Mesenchymal stem cell (in vitro differentiated cells and primary cell): ENCODE results near the gene FBXL15.

Experiments used
- DNase-seq: peaks from one replicate; pipeline ENCODE4 v3.0.0-alpha.2; 2013
- H2AFZ ChIP-seq: one replicate; pipeline ENCODE4 v1.6.1; 2013; ENCODE audit warnings: low read depth, mild to moderate bottlenecking, control low read depth, inconsistent platforms, low read length, moderate library complexity
- H2AK5ac ChIP-seq: 2 replicates; pipeline ENCODE4 v1.6.1; 2013; ENCODE audit warnings: low read length, moderate library complexity, mild to moderate bottlenecking, inconsistent platforms; ENCODE audit not compliant: severe bottlenecking
- H2BK120ac ChIP-seq: one replicate; pipeline ENCODE4 v1.6.1; 2013; ENCODE audit warnings: low read depth, mild to moderate bottlenecking, inconsistent platforms, low read length, moderate library complexity
- H2BK12ac ChIP-seq, 2 experiments: one replicate each; pipeline ENCODE4 v1.6.1; 2013; ENCODE audit warnings: inconsistent platforms in 2 of 2, low read length in 2 of 2, mild to moderate bottlenecking in 2 of 2, moderate library complexity in 2 of 2, control low read depth in 1 of 2
- H2BK15ac ChIP-seq: one replicate; pipeline ENCODE4 v1.6.1; 2013; ENCODE audit warnings: mild to moderate bottlenecking, low read depth, inconsistent platforms; ENCODE audit not compliant: poor library complexity, severe bottlenecking
- H2BK5ac ChIP-seq: 2 replicates; pipeline ENCODE4 v1.6.1; 2013; ENCODE audit warnings: low read depth, mild to moderate bottlenecking, low read length, control low read depth, inconsistent platforms; ENCODE audit not compliant: poor library complexity, severe bottlenecking
- H3K14ac ChIP-seq, 2 experiments: one replicate each; pipeline ENCODE4 v1.6.1; 2013; ENCODE audit warnings: inconsistent platforms in 2 of 2, low read length in 2 of 2, control low read depth in 1 of 2, mild to moderate bottlenecking in 1 of 2, moderate library complexity in 1 of 2
- H3K18ac ChIP-seq, 2 experiments: one replicate each; pipeline ENCODE4 v1.6.1; 2013; ENCODE audit warnings: inconsistent platforms in 2 of 2, low read length in 2 of 2, control low read depth in 1 of 2, low read depth in 1 of 2, mild to moderate bottlenecking in 1 of 2
- H3K23ac ChIP-seq, 2 experiments: one replicate each; pipeline ENCODE4 v1.6.1; 2013; ENCODE audit warnings: inconsistent platforms in 2 of 2, low read length in 2 of 2, mild to moderate bottlenecking in 2 of 2, moderate library complexity in 2 of 2, control low read depth in 1 of 2
- H3K27ac ChIP-seq: 2 replicates; pipeline ENCODE4 v1.5.1; 2013; ENCODE audit warnings: mild to moderate bottlenecking, moderate library complexity, low read length, control low read depth, inconsistent platforms; ENCODE audit not compliant: poor library complexity, severe bottlenecking
- H3K27me3 ChIP-seq, 2 experiments: 2 replicates each; pipeline versions ENCODE4 v1.6.1 to v1.7.0; 2013; ENCODE audit warnings: low read length in 2 of 2, mild to moderate bottlenecking in 2 of 2, moderate library complexity in 2 of 2, control low read depth in 1 of 2, inconsistent platforms in 1 of 2; ENCODE audit not compliant: control insufficient read depth in 1 of 2, insufficient read depth in 1 of 2
- H3K36me3 ChIP-seq, 2 experiments: 2 replicates each; pipeline versions ENCODE4 v1.6.1 to v1.7.0; 2013; ENCODE audit warnings: low read length in 2 of 2, control low read depth in 1 of 2, inconsistent platforms in 1 of 2, low read depth in 1 of 2, mild to moderate bottlenecking in 1 of 2; ENCODE audit not compliant: insufficient read depth in 2 of 2, control insufficient read depth in 1 of 2
- H3K4ac ChIP-seq, 2 experiments: one replicate each; pipeline ENCODE4 v1.6.1; 2013; ENCODE audit warnings: inconsistent platforms in 2 of 2, low read length in 2 of 2, mild to moderate bottlenecking in 2 of 2, moderate library complexity in 2 of 2, control low read depth in 1 of 2, low read depth in 1 of 2
- H3K4me1 ChIP-seq: 2 replicates; pipeline ENCODE4 v1.6.1; 2013; ENCODE audit warnings: low read depth, low read length, control low read depth; ENCODE audit not compliant: control insufficient read depth, insufficient read depth
- H3K4me2 ChIP-seq: 2 replicates; pipeline ENCODE4 v1.6.1; 2013; ENCODE audit warnings: low read length, mild to moderate bottlenecking, inconsistent platforms; ENCODE audit not compliant: poor library complexity, severe bottlenecking
- H3K4me3 ChIP-seq, 2 experiments: 2 replicates each; pipeline versions ENCODE4 v1.5.1 to v1.7.0; 2013; ENCODE audit warnings: low read length in 2 of 2, mild to moderate bottlenecking in 2 of 2, control low read depth in 1 of 2, low read depth in 1 of 2; ENCODE audit not compliant: insufficient read depth in 1 of 2
- H3K79me1 ChIP-seq: replicated peaks from 2 replicates; pipeline ENCODE4 v1.6.1; 2013; ENCODE audit warnings: mild to moderate bottlenecking, control low read depth, low read length, inconsistent platforms; ENCODE audit not compliant: poor library complexity, severe bottlenecking
- H3K9ac ChIP-seq: 2 replicates; pipeline ENCODE4 v1.7.0; 2013; ENCODE audit warnings: mild to moderate bottlenecking, low read length, moderate library complexity
- H3K9me3 ChIP-seq: 2 replicates; pipeline ENCODE4 v1.7.0; 2013; ENCODE audit warnings: mild to moderate bottlenecking, low read length; ENCODE audit not compliant: control insufficient read depth
- H4K8ac ChIP-seq: one replicate; pipeline ENCODE4 v1.6.1; 2013; ENCODE audit warnings: inconsistent platforms, mild to moderate bottlenecking, low read length, moderate library complexity
- H4K91ac ChIP-seq: one replicate; pipeline ENCODE4 v1.6.1; 2013; ENCODE audit warnings: mild to moderate bottlenecking, low read length, inconsistent platforms
- WGBS: methylation state at CpG from one replicate; pipeline ENCODE4 v1.1.7; 2013; ENCODE audit warnings: mixed read lengths; 5-methylcytosine and 5-hydroxymethylcytosine counted together

Gene FBXL15

DNA sequence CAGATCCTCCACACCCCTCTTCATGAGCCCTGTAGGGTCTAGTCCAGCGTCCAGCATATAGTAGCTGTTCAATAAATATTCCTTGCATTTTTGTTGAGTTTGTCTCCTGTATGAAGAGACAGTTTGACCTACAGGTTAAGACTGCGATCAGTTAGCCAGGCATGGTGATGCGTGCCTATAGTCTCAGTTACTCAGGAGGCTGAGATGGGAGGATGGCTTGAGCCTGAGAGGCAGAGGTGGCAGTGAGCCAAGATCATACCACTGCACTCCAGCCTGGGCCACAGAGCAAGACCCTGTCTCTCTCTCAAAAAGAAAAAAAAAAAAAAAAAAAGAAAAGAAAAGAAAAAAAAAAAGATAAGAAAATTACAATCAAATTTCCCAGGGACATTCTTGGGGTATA lies 16.9 kb downstream of the FBXL15 start:
- Histone ChIP-seq H3K23ac (no peak overlapping the region), H2AK5ac (no peak overlapping the region)
- DNase-seq: no peak

DNA sequence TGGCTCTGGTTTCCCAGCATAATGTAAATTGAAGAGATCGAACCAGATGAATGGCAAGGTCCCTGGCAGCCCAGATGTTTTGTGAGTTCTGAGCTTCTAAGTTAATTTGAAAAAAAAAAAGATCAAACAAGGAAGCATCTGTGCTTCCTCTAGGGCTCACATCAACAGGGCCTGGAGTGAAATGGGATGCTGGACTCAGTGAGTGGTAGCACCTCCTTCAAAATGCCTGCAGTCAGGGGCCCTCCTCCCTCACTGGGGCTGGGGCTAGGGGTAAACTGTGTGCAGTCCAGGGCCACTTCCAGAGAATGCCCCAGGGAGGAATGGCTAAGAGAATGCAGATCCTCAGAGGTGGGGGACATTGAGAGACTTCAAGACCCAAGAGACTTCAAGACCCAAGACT lies 17.7 kb downstream of the FBXL15 start:
- no peak for DNase-seq
- Histone ChIP-seq H3K4me3 (no peak overlapping the region), H3K27me3 (peaks cover 0 to 43% of the 10 kb centered on the region in 2 experiments), H4K8ac (no peak overlapping the region), H3K9ac (no peak overlapping the region), H3K9me3 (no peaks in the 10 kb centered on the region), H3K23ac (peak overlapping the region in 1 of 2 experiments; percentile 51), H2AFZ (no peak overlapping the region), H2BK120ac (no peak overlapping the region), H3K27ac (no peak overlapping the region), H3K79me1 (no peaks in the 10 kb centered on the region), H2BK15ac (no peak overlapping the region), H3K4me1 (peaks cover 7% of the 10 kb centered on the region), H3K14ac (no peak overlapping the region), H3K4me2 (no peak overlapping the region), H3K18ac (no peak overlapping the region), H4K91ac (peak overlapping the region; percentile 80), H3K36me3 (no peaks in the 10 kb centered on the region), H3K4ac (no peak overlapping the region), H2AK5ac (no peak overlapping the region), H2BK5ac (no peak overlapping the region), H2BK12ac (no peak overlapping the region)
- WGBS: 100% methylated on average over 1 of the region's 1 CpG

More for the DNA sequence above, 16.9 kb downstream of the FBXL15 start:
- no peak overlapping the region for H4K8ac ChIP-seq
- whole genome bisulfite sequencing: 96% methylated on average over 3 of the region's 3 CpGs
- H3K79me1 ChIP-seq: no peaks in the 10 kb centered on the region
- no peak overlapping the region for H3K4me2 ChIP-seq
- no peak overlapping the region for H4K91ac ChIP-seq
- H3K4me3 ChIP-seq: no peak overlapping the region
- no peak overlapping the region for H3K4ac ChIP-seq
- no peak overlapping the region for H2BK15ac ChIP-seq
- H3K9ac ChIP-seq: no peak overlapping the region
- no peak overlapping the region for H3K14ac ChIP-seq
- H3K36me3 ChIP-seq: no peaks in the 10 kb centered on the region
- H2BK120ac ChIP-seq: no peak overlapping the region
- H2AFZ ChIP-seq: no peak overlapping the region
- H2BK12ac ChIP-seq: no peak overlapping the region
- H3K9me3 ChIP-seq: no peaks in the 10 kb centered on the region
- H2BK5ac ChIP-seq: no peak overlapping the region
- H3K27ac ChIP-seq: no peak overlapping the region
- H3K4me1 ChIP-seq: peaks cover 8% of the 10 kb centered on the region
- no peak overlapping the region for H3K18ac ChIP-seq
- peaks cover 0 to 41% of the 10 kb centered on the region in 2 experiments for H3K27me3 ChIP-seq

DNA sequence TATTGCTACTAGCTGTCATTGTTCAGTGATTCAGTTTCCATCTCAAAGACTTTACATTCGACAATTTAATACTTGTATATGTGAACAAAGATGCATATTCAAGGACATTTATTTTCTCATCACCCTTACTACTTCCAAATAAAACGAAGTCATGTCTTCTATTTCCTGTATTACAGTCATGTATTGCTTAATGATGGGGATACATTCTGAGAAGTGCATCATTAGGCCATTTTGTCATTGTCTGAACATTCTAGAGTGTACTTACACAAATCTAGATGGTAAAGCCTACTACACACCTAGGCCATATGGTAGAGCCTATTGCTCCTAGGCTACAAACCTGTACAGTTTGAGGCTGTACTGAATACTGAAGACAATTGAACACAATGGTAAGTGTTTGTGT lies 24.2 kb downstream of the FBXL15 start:
- no peak overlapping the region for H2BK120ac ChIP-seq
- no peak overlapping the region for H3K4ac ChIP-seq
- H3K9ac ChIP-seq: no peak overlapping the region
- H3K14ac ChIP-seq: no peak overlapping the region
- H3K79me1 ChIP-seq: no peaks in the 10 kb centered on the region
- no CpG with 5 or more reads among the region's 2 CpGs for WGBS
- no peak overlapping the region for H2AFZ ChIP-seq
- no peak overlapping the region for H2BK15ac ChIP-seq
- H3K18ac ChIP-seq: no peak overlapping the region
- H3K27me3 ChIP-seq: peaks cover 0 to 11% of the 10 kb centered on the region in 2 experiments
- H3K4me1 ChIP-seq: peaks cover 5% of the 10 kb centered on the region
- H3K4me3 ChIP-seq: no peak overlapping the region
- no peak overlapping the region for H3K4me2 ChIP-seq
- H4K91ac ChIP-seq: no peak overlapping the region
- no peak overlapping the region for H3K23ac ChIP-seq
- DNase-seq: no peak
- no peak overlapping the region for H2AK5ac ChIP-seq
- no peak overlapping the region for H2BK12ac ChIP-seq
- H3K27ac ChIP-seq: no peak overlapping the region
- H2BK5ac ChIP-seq: no peak overlapping the region
- no peaks in the 10 kb centered on the region for H3K9me3 ChIP-seq
- no peaks in the 10 kb centered on the region for H3K36me3 ChIP-seq
- no peak overlapping the region for H4K8ac ChIP-seq

DNA sequence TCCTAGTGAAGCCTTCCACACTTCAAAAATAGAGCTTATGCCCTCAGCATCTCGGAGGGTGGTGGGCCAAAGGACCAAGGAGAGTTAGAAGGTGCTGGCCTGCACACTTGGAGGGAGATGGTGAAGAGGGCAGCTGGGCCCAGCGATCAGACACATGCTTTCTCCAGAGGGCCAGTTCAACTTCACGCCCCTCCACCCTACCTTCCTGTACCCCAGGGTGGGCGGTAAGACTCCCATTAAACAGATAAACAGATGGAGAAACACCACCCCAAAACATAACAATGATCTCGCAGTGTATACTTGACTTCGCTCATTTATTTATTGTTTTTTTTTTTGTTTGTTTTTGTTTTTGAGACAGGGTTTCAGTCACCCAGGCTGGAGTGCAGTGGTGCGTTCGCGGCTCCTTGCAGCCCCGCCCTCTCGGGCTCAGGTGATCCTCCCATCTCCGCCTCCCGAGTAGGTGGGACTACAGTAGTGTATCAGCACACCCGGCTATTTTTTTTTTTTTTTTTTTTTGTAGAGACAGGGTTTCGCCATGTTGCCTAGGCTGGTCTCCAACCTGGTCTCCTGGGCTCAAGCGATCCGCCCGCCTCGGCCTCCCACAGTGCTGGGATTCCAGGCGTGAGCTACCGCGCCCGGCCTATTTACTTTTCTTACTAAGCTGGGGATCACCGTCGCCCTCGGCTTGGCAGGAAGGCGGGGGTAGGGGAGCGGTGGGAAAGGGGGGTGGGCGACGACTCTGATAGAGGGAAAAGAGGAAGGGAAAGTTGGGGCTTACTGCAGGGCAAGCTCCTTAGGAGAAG lies 28.9 kb downstream of the FBXL15 start:
- Histone ChIP-seq H2BK5ac (no peak overlapping the region), H2BK120ac (no peak overlapping the region), H3K4me2 (peak overlapping the region; percentile 83), H3K79me1 (peaks cover 10% of the 10 kb centered on the region), H3K27me3 (no peaks in the 10 kb centered on the region), H3K14ac (peak overlapping the region in 1 of 2 experiments; percentile 82), H3K27ac (peak overlapping the region; percentile 1), H3K36me3 (peaks cover 0 to 7% of the 10 kb centered on the region in 2 experiments), H3K4ac (no peak overlapping the region), H2AFZ (peak overlapping the region; percentile 55), H2BK15ac (no peak overlapping the region), H4K91ac (no peak overlapping the region), H3K9me3 (no peaks in the 10 kb centered on the region), H2AK5ac (no peak overlapping the region), H3K18ac (no peak overlapping the region), H4K8ac (no peak overlapping the region), H3K4me1 (peaks cover 26% of the 10 kb centered on the region), H3K4me3 (peak overlapping the region; percentile 88 to 93), H2BK12ac (peak overlapping the region in 1 of 2 experiments; percentile 42), H3K23ac (no peak overlapping the region), H3K9ac (peak overlapping the region; percentile 87)
- peak; percentile 33 for DNase-seq
- WGBS: 15% methylated on average over 29 of the region's 30 CpGs
